ENCODE data around the gene COL4A3. TPM values are rescaled to one million over a fixed set of nuclear protein-coding genes. Genes with fewer than 3 reads are reported as not detected.

Gene COL4A3
- total RNA-seq, result not detected in 2 replicates

DNA sequence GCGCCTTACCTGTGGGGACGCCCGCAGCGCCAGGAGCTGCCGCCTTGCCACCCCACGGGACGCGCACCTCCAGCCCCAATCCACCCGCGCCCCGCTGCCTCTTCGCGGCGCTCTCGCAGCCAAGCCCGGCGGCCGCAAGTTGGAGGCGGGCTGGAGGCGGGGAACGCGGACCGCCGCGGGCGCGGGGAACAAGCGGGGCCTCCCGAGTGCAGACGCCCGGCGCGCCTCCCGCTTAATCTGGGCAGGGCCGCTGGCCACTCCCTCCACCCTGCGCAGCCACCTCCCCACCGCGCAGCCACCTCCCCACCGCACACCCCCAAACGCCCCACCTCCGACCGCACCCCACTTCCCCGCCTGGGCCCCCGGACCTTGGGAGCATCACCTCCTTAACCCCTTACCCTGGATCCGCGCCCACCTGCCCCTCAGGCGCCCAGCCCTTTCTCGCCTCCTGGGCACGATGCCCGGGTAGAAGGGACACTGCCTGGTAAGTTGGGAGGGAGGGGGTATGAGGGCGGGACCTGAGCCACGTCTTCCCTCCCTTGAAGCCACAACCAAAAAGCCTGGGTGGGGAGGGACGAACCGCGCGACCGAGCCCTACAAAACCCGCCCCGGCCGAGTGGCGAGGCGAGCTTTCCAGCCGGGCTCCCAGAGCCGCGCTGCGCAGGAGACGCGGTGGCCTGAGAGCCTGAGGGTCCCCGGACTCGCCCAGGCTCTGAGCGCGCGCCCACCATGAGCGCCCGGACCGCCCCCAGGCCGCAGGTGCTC is at the start of gene COL4A3, which contains the start of gene COL4A4:
Gene COL4A3, plus strand, starts transcription at position 627 of the 765 bp plus-strand sequence. Its CDS starts 103 bp downstream, at position 730.
Gene COL4A4, minus strand, starts transcription at position 208 of the 765 bp plus-strand sequence. CDS start 16,722 bp downstream, outside the sequence.
- DNase-seq (ENCODE audit: extremely low read depth, low read depth, low spot score), result no peak

DNA sequence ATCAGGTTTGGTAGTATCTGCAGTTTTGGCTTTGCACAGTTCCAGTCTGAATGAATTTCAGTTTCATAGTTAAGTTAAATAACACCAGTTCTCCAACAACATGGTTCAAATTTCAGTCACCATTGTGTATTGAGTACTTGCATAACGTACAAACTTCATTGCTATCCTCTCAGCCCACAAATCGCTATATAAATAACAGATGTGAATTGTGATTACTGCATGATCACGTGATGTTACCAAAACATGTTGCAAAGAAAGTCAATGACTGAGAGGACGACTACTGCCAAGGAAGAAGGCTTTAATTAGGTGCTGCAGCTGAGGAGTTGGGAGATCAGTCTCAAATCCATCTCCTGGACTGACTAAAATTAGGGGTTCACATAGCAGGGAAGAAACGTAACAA is 48.7 kb upstream of the COL4A3 start:
- no peak for DNase-seq (ENCODE audit: extremely low read depth, low read depth, low spot score)

GRCh38 chr2:227117027-227117426 is 47.4 kb upstream of the COL4A3 start:
- DNase-seq (ENCODE audit: extremely low read depth, low read depth, low spot score), result no peak

DNA sequence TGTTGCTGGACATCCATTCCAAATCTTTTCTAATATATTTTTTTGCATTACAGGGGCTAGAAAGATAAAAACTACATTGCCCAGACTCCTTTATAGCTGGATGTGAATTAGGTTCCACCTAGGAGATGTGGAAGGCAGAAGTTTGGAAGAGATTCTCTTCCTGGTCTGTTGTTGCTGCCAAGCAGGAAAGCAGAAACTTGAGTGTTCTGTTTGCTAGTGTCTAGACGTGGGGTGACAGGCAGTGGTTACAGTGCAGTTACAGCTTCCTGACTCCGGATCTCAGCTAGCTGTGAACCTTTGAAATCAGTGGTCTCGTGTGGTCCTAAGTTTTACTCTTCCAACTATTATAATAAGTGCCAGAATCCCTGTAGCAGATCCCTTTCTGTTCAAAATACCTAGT is 46.6 kb upstream of the COL4A3 start:
- DNase-seq (ENCODE audit: extremely low read depth, low read depth, low spot score), result no peak

DNA sequence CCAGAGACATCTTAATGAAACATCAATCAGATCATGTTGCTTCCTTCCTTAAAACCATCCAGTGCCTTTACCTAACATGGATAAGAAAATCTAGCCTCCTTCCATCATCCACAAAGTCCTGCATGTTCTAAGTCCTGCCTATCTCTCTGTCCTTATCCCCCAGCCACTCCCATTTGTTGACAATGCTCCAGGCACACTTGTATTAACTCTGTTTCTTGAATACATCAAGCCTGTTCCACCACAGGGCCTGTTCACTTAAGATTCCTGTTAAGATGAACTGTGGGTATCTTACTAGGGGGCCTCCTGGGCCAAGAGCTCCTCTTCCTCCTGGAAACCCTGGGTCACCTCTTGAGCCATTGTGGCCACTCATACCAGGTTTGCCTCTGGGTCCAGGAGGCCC is 46.1 kb upstream of the COL4A3 start:
- no peak for DNase-seq (ENCODE audit: extremely low read depth, low read depth, low spot score)

- DNase-seq (ENCODE audit: extremely low read depth, low read depth, low spot score), result no peak
Measured at GRCh38 chr2:227123697-227124096, 40.7 kb upstream of the COL4A3 start.

DNA sequence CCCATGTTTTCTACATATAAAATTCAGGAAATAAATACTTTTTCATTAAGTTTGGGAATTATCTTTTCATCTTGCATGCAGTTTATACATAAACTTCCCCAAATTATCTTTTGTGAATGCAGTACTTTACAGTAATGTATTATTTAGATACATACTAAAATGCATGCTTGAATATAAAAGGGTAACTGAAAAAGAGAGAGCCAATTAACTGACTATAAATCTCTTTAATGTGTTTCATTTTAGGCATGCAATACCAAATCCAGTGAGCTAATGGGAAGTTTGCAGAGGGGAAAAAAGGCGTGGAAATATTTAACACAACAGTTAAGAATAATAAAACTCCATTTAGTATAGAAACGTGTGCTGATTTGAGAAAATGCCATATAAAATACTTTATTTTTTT is 39.6 kb upstream of the COL4A3 start:
- DNase-seq (ENCODE audit: extremely low read depth, low read depth, low spot score), result no peak

GRCh38 chr2:227125506-227125905 is 38.9 kb upstream of the COL4A3 start:
- DNase-seq (ENCODE audit: extremely low read depth, low read depth, low spot score), result no peak

DNA sequence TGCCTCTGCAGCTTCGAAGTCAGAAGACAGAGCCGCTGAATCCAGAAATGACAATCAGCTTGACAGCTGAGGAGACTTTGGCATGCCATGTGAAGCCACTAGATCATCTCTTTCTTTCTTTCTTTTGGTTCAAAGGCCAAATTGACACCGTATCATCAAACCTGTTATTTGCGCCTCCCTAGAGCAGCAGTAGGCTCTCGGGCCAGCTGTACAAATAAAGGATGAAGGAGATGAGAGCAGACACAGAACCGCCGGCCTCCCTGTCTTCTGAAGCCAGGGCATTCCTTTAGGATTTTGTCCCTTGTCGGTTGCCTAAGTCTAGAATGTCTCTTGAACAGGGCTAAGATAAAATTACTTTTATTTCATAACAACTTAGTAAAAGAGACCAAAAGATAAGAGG is 37.2 kb upstream of the COL4A3 start:
- DNase-seq (ENCODE audit: extremely low read depth, low read depth, low spot score), result no peak

- no peak for DNase-seq (ENCODE audit: extremely low read depth, low read depth, low spot score)
Measured at GRCh38 chr2:227130636-227131035, 33.8 kb upstream of the COL4A3 start.

- no peak for DNase-seq (ENCODE audit: extremely low read depth, low read depth, low spot score)
Measured at GRCh38 chr2:227132986-227133385, 31.4 kb upstream of the COL4A3 start.

GRCh38 chr2:227134591-227134990 is 29.8 kb upstream of the COL4A3 start:
- DNase-seq (ENCODE audit: extremely low read depth, low read depth, low spot score), result no peak

- DNase-seq (ENCODE audit: extremely low read depth, low read depth, low spot score), result no peak
Measured at GRCh38 chr2:227141301-227141700, 23.1 kb upstream of the COL4A3 start.

GRCh38 chr2:227143895-227144294 is 20.5 kb upstream of the COL4A3 start:
- DNase-seq (ENCODE audit: extremely low read depth, low read depth, low spot score), result no peak

DNA sequence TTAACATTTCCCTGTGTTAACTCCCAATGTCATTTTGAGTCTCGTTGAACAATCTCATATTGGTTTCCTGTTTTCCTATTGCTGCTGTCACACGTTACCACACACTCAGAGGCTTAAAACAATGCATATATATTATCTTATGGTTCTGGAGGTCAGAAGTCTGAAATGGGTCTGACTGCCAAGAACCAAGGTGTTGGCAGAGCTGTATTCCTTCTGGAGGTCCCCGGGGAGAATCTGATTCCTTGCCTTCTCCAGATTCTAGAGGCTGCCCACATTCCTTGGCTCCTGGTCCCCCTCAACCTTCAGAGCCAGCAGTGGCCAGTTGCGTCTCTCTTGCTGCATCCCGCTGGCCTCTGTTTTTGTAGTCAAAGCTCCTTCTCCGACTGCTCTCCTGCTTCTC is 18.0 kb upstream of the COL4A3 start:
- DNase-seq (ENCODE audit: extremely low read depth, low read depth, low spot score), result no peak

- no peak for DNase-seq (ENCODE audit: extremely low read depth, low read depth, low spot score)
Measured at GRCh38 chr2:227147023-227147422, 17.4 kb upstream of the COL4A3 start.

GRCh38 chr2:227148106-227148505 is 16.3 kb upstream of the COL4A3 start:
- DNase-seq (ENCODE audit: extremely low read depth, low read depth, low spot score), result no peak

- DNase-seq (ENCODE audit: extremely low read depth, low read depth, low spot score), result no peak
Measured at GRCh38 chr2:227150222-227150936, 14.0 kb upstream of the COL4A3 start.

- DNase-seq (ENCODE audit: extremely low read depth, low read depth, low spot score), result no peak
Measured at GRCh38 chr2:227152093-227152766, 12.2 kb upstream of the COL4A3 start.

- DNase-seq (ENCODE audit: extremely low read depth, low read depth, low spot score), result no peak
Measured at GRCh38 chr2:227153307-227153706, 11.1 kb upstream of the COL4A3 start.

- no peak for DNase-seq (ENCODE audit: extremely low read depth, low read depth, low spot score)
Measured at GRCh38 chr2:227153758-227154486, 10.5 kb upstream of the COL4A3 start.

All from glomerular endothelial cell (primary cell).